B cell (primary cell): Measurements from ENCODE around the gene PLCXD1. TPM values are rescaled to one million over a fixed set of nuclear protein-coding genes. Genes with fewer than 3 reads are reported as not detected.

Experiments
- ATAC-seq: fragments of 200-7000 bp; cut with Tn5 transposase; one replicate; pipeline ENCODE4 v1.10.0; 2021; ENCODE audit warnings: low read depth, mild to moderate bottlenecking, moderate number of reproducible peaks, moderate library complexity
- CTCF ChIA-PET: fragments of 350-600 bp; sonication (Branson Sonifier 250); formaldehyde crosslinking; loops from one replicate; lab custom pipeline; 2021; ENCODE audit warnings: antibody characterized with exemption, inconsistent platforms; lab: Charles Lee
- POLR2A ChIA-PET: fragments of 350-600 bp; sonication (Branson Sonifier 250); formaldehyde crosslinking; loops from one replicate; lab custom pipeline; 2021; ENCODE audit warnings: antibody characterized with exemption; lab: Charles Lee
- DNase-seq: peaks from one replicate; pipeline ENCODE4 v3.0.0; 2013
- H2AFZ ChIP-seq: 2 replicates; pipeline ENCODE4 v1.6.1; 2012; ENCODE audit warnings: mild to moderate bottlenecking, low read depth, low read length; ENCODE audit not compliant: insufficient read depth, poor library complexity, severe bottlenecking
- H3K27ac ChIP-seq, 2 donors: 1 replicate in 1 of 2; 2 replicates in 1 of 2; pipeline ENCODE4 v1.5.1; 2012 to 2013; ENCODE audit warnings: low read length in 2 of 2, mild to moderate bottlenecking in 2 of 2, moderate library complexity in 1 of 2
- H3K27me3 ChIP-seq, 4 experiments: fragments of 200-600 bp in 1 of 4; sonication (generic) in 1 of 4; replicated peaks in 1 of 4; 1 replicate in 2 of 4; 2 replicates in 2 of 4; pipeline versions ENCODE4 v1.6.1 to v1.7.0; 2013 to 2016; ENCODE audit warnings: low read length in 3 of 4, mild to moderate bottlenecking in 2 of 4, mixed read lengths in 1 of 4, moderate library complexity in 1 of 4; ENCODE audit not compliant: insufficient read depth in 4 of 4, control insufficient read depth in 3 of 4; ENCODE audit errors: control extremely low read depth in 1 of 4
- H3K36me3 ChIP-seq, 2 experiments: replicated peaks in 1 of 2; 1 replicate in 1 of 2; 2 replicates in 1 of 2; pipeline versions ENCODE4 v1.6.1 to v1.7.1; 2013; ENCODE audit warnings: low read length in 1 of 2; ENCODE audit not compliant: insufficient read depth in 2 of 2, control insufficient read depth in 1 of 2; ENCODE audit errors: control extremely low read depth in 1 of 2, extremely low read depth in 1 of 2
- H3K4me1 ChIP-seq, 2 donors: fragments of 200-600 bp in 1 of 2; sonication (generic) in 1 of 2; 1 replicate in 1 of 2; 2 replicates in 1 of 2; pipeline versions ENCODE4 v1.5.1 to v1.6.1; 2013 to 2017; ENCODE audit warnings: low read length in 2 of 2; ENCODE audit not compliant: control insufficient read depth in 2 of 2, insufficient read depth in 2 of 2
- H3K4me2 ChIP-seq: replicated peaks from 2 replicates; pipeline ENCODE3; 2012; ENCODE audit warnings: mild to moderate bottlenecking, low read depth, low read length; ENCODE audit not compliant: poor library complexity, severe bottlenecking
- H3K4me3 ChIP-seq, 5 experiments: fragments of 200-600 bp in 1 of 5; sonication (generic) in 1 of 5; 1 replicate in 3 of 5; 2 replicates in 2 of 5; pipeline versions ENCODE4 v1.5.1 to v1.7.0; 2011 to 2016; ENCODE audit warnings: low read length in 4 of 5, mild to moderate bottlenecking in 4 of 5, low read depth in 2 of 5, control low read depth in 1 of 5, moderate library complexity in 1 of 5; ENCODE audit not compliant: insufficient read depth in 1 of 5; ENCODE audit errors: control extremely low read depth in 1 of 5, extremely low read depth in 1 of 5
- H3K79me2 ChIP-seq: fragments of 200-600 bp; sonication (generic); one replicate; pipeline ENCODE4 v1.6.0; 2016; ENCODE audit warnings: low read length; ENCODE audit not compliant: control insufficient read depth, insufficient read depth
- H3K9ac ChIP-seq: fragments of 200-600 bp; sonication (generic); 2 replicates; pipeline ENCODE4 v1.6.1; 2017; ENCODE audit warnings: mild to moderate bottlenecking, low read length, moderate library complexity
- H3K9me3 ChIP-seq, 3 donors: one replicate each; pipeline versions ENCODE4 v1.6.1 to v1.7.1; 2013; ENCODE audit warnings: low read length in 2 of 3; ENCODE audit not compliant: control insufficient read depth in 2 of 3, insufficient read depth in 1 of 3; ENCODE audit errors: control extremely low read depth in 1 of 3
- H4K20me1 ChIP-seq: 2 replicates; pipeline ENCODE4 v1.6.0; 2012; ENCODE audit warnings: mild to moderate bottlenecking, low read length; ENCODE audit not compliant: insufficient read depth, control insufficient read depth, poor library complexity, severe bottlenecking
- H3K27ac Mint-ChIP-seq: one replicate; pipeline ENCODE4 v1.8.0; 2021; ENCODE audit warnings: mixed read lengths
- H3K27me3 Mint-ChIP-seq: one replicate; pipeline ENCODE4 v1.8.0; 2021; ENCODE audit warnings: mixed read lengths
- H3K4me1 Mint-ChIP-seq: one replicate; pipeline ENCODE4 v1.8.0; 2021; ENCODE audit warnings: mixed read lengths
- H3K4me3 Mint-ChIP-seq: one replicate; pipeline ENCODE4 v1.8.0; 2021; ENCODE audit warnings: mixed read lengths
- H3K9me3 Mint-ChIP-seq: one replicate; pipeline ENCODE4 v1.8.0; 2022; ENCODE audit warnings: mixed read lengths; ENCODE audit not compliant: insufficient read depth
- CTCF ChIP-seq: fragments of 200-600 bp; IDR thresholded peaks from one replicate; pipeline ENCODE4 v1.8.0; 2022; ENCODE audit warnings: antibody characterized with exemption, mild to moderate bottlenecking
- EZH2 ChIP-seq: IDR thresholded peaks from 2 replicates; pipeline ENCODE4 v1.6.1; 2012; ENCODE audit warnings: borderline replicate concordance, low read depth, mild to moderate bottlenecking, moderate library complexity, low read length; ENCODE audit not compliant: insufficient read depth, poor library complexity, severe bottlenecking
- WGBS: methylation state at CpG from one replicate; pipeline ENCODE4 v1.1.5; 2013; ENCODE audit warnings: missing lambda C conversion rate; ENCODE audit not compliant: insufficient coverage; 5-methylcytosine and 5-hydroxymethylcytosine counted together
- intact Hi-C: fragments of 100-400 bp; cut with micrococcal nuclease; formaldehyde crosslinking; loops from one replicate; pipeline ENCODE4 v1.10.0; 2022
- polyA plus RNA-seq: library from polyadenylated mRNA; depleted of rRNA; stranded (reverse); fragments of >200 nt; gene quantifications from 2 replicates; pipeline ENCODE4 v1.2.3, GENCODE V29; 2012
- total RNA-seq, 2 donors: library from RNA; stranded (reverse); fragments of 120-200 nt in 1 of 2; gene quantifications; 1 replicate in 1 of 2; 2 replicates in 1 of 2; pipeline versions ENCODE4 v1.2.3 to v1.2.4, GENCODE V29; 2013 to 2022

Gene PLCXD1
- total and polyA plus RNA-seq, 2 donors (not counting 1 experiment from before 2014, with no cell fraction given) = 30.4 to 38.5 TPM

GRCh38 chrX:267771-268261 lies 13.4 kb upstream of the PLCXD1 start:
- no peak overlapping the region for H3K4me2 ChIP-seq
- TF ChIP-seq CTCF = no peak
- no peak for TF ChIP-seq EZH2
- no peaks in the 10 kb centered on the region for H3K79me2 ChIP-seq
- H3K27ac ChIP-seq = no peak overlapping the region
- H3K27me3 Mint-ChIP-seq = no peaks in the 10 kb centered on the region
- no peaks in the 10 kb centered on the region for H3K9me3 Mint-ChIP-seq
- H3K36me3 ChIP-seq = no peaks in the 10 kb centered on the region
- POLR2A ChIA-PET = no interaction called here
- no peak overlapping the region for H3K4me3 ChIP-seq
- H3K27me3 ChIP-seq = no peaks in the 10 kb centered on the region
- ATAC-seq (no peak), DNase-seq (no peak)
- no peak overlapping the region for H3K27ac Mint-ChIP-seq
- over 99% methylated on average over 30 of the region's 33 CpGs for WGBS
- H3K4me1 Mint-ChIP-seq = no peaks in the 10 kb centered on the region
- no peaks in the 10 kb centered on the region for H3K9me3 ChIP-seq
- H3K4me1 ChIP-seq = no peaks in the 10 kb centered on the region
- CTCF ChIA-PET = no interaction called here
- no peak overlapping the region for H3K4me3 Mint-ChIP-seq
- no peak overlapping the region for H2AFZ ChIP-seq
- intact Hi-C loops = no loop called here
- no peak overlapping the region for H3K9ac ChIP-seq
- no peaks in the 10 kb centered on the region for H4K20me1 ChIP-seq

- peaks cover 0 to 7% (median 0%) of the 10 kb centered on the region in 4 experiments for H3K27me3 ChIP-seq
- intact Hi-C loops = no loop called here
- no peak for ATAC-seq
- Mint-ChIP-seq H3K27ac (no peak overlapping the region), H3K4me3 (no peak overlapping the region), H3K27me3 (no peaks in the 10 kb centered on the region), H3K9me3 (no peaks in the 10 kb centered on the region), H3K4me1 (peaks cover 4% of the 10 kb centered on the region)
- H3K4me2 ChIP-seq = no peak overlapping the region
- H3K4me3 ChIP-seq = no peak overlapping the region
- H2AFZ ChIP-seq = no peak overlapping the region
- no peaks in the 10 kb centered on the region for H3K36me3 ChIP-seq
- no peak for DNase-seq
- CTCF ChIA-PET = no interaction called here
- WGBS = 90% methylated on average over 16 of the region's 21 CpGs
- no peak for TF ChIP-seq CTCF
- no peak for TF ChIP-seq EZH2
- POLR2A ChIA-PET = no interaction called here
- peaks cover 8 to 11% of the 10 kb centered on the region in 2 donors for H3K4me1 ChIP-seq
- no peak overlapping the region for H3K9ac ChIP-seq
- no peaks in the 10 kb centered on the region for H3K79me2 ChIP-seq
- H3K27ac ChIP-seq = no peak overlapping the region
- no peaks in the 10 kb centered on the region for H4K20me1 ChIP-seq
- no peaks in the 10 kb centered on the region for H3K9me3 ChIP-seq
These were observed 10.3 kb upstream of the PLCXD1 start for GRCh38 chrX:270848-271367.
